Tibial nerve (tissue), 4 donors: ENCODE data around the gene PIGV.

Experiments used
- EP300 ChIP-seq, 2 donors: sonication (generic); formaldehyde crosslinking; IDR thresholded peaks; one replicate each; pipeline ENCODE4 v1.6.1; 2017; ENCODE audit warnings: antibody characterized with exemption in 2 of 2, mild to moderate bottlenecking in 1 of 2
- POLR2A ChIP-seq, 2 donors: fragments of 450-650 bp; IDR thresholded peaks; one replicate each; pipeline ENCODE4 v1.6.1; 2017; ENCODE audit warnings: antibody characterized with exemption in 2 of 2, mild to moderate bottlenecking in 2 of 2, moderate library complexity in 2 of 2
- TF ChIP-seq, protein P1 (sequence below), 5 experiments: fragments of 200-600 bp in 3 of 5; fragments of 450-650 bp in 2 of 5; sonication (generic) in 3 of 5; IDR thresholded peaks; one replicate each; pipeline ENCODE4 v1.5.1; 2016 to 2019; ENCODE audit warnings: antibody characterized with exemption in 5 of 5, mild to moderate bottlenecking in 3 of 5, moderate library complexity in 2 of 5

DNA sequence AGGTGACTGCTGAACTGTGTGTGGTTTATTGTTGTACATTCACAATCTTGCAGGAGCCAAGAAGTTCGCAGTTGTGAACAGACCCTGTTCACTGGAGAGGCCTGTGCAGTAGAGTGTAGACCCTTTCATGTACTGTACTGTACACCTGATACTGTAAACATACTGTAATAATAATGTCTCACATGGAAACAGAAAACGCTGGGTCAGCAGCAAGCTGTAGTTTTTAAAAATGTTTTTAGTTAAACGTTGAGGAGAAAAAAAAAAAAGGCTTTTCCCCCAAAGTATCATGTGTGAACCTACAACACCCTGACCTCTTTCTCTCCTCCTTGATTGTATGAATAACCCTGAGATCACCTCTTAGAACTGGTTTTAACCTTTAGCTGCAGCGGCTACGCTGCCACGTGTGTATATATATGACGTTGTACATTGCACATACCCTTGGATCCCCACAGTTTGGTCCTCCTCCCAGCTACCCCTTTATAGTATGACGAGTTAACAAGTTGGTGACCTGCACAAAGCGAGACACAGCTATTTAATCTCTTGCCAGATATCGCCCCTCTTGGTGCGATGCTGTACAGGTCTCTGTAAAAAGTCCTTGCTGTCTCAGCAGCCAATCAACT is 6.4 kb upstream of the PIGV start:
- TF ChIP-seq POLR2A (IDR thresholded peaks at IDR 0.05) (no peak), EP300 (IDR thresholded peaks at IDR 0.05) (no peak)
- TF ChIP-seq, protein P1, sequence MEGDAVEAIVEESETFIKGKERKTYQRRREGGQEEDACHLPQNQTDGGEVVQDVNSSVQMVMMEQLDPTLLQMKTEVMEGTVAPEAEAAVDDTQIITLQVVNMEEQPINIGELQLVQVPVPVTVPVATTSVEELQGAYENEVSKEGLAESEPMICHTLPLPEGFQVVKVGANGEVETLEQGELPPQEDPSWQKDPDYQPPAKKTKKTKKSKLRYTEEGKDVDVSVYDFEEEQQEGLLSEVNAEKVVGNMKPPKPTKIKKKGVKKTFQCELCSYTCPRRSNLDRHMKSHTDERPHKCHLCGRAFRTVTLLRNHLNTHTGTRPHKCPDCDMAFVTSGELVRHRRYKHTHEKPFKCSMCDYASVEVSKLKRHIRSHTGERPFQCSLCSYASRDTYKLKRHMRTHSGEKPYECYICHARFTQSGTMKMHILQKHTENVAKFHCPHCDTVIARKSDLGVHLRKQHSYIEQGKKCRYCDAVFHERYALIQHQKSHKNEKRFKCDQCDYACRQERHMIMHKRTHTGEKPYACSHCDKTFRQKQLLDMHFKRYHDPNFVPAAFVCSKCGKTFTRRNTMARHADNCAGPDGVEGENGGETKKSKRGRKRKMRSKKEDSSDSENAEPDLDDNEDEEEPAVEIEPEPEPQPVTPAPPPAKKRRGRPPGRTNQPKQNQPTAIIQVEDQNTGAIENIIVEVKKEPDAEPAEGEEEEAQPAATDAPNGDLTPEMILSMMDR (IDR thresholded peaks at IDR 0.05), result no peak
